Fibroblast of the aortic adventitia (primary cell): ENCODE results near the gene SPANXN3. TPM values are rescaled to one million over a fixed set of nuclear protein-coding genes. Genes with fewer than 3 reads are reported as not detected.
"Not testable (repeated sequence)": the region's sequence is repeated elsewhere in the genome, so short reads cannot be mapped to it uniquely, and the experiment has no call there.

Experiments used
- DNase-seq: peaks from one replicate; pipeline ENCODE4 v3.0.0-alpha.2; 2010; ENCODE audit warnings: low read depth
- H3K4me3 ChIP-seq: 2 replicates; pipeline ENCODE4 v1.5.1; 2011; ENCODE audit warnings: low read depth, mild to moderate bottlenecking, control low read depth, low read length, moderate library complexity
- total RNA-seq: library from RNA; depleted of rRNA; stranded (reverse); fragments of >200 nt; gene quantifications from 2 replicates; pipeline ENCODE4 v1.2.3, GENCODE V29; 2012; ENCODE audit warnings: low replicate concordance
- TF ChIP-seq, protein P1 (sequence below): IDR thresholded peaks from 2 replicates; pipeline ENCODE4 v1.5.1; 2011; ENCODE audit warnings: mild to moderate bottlenecking, low read length, control low read depth, inconsistent platforms; ENCODE audit not compliant: insufficient read depth

SPANXN3 gene
- not detected in 2 replicates for total RNA-seq

DNA sequence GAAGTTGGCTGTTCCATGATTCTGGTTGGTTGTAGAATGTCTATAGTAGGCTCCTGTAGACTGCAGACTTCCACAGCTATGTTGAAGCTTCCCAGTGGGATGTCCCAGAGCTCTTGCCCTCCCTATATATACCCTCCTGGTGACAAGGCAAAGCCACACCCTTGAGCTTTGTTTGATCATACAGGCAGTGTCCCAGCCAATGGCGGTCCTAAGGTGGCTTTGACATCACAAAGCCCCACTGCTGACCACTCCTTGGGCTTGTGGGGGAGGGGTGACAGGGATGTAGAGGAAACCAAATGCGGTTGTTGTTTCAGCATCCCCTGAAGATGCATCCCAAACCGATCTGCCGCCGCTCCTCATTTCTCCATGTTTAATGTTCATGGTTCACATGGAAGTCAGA is at the start of gene SPANXN3:
Gene SPANXN3, minus strand, starts transcription at position 101 of the 400 bp plus-strand sequence. Its CDS starts 84 bp downstream, at position 17.
- DNase-seq, H3K4me3 ChIP-seq: not testable (repeated sequence)

DNA sequence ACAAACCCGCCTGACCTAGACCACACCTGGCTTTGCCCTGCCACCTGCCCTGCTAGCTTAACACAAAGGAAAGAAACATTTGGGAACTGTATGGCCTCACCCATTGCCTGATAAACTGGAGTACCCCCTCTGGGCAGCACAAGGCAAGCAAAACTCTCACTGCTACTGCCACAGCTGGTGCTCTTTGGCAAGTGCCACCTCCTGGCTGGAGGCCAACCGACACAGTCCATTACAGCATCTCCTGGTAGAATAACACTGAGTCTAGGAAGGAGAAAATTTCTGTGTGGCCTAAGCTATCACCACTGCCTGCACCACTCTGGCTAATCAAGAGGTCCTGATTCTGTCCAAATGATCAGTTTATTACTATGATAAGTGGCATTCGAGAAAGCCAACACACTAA is 18.9 kb upstream of the SPANXN3 start:
- TF ChIP-seq, protein P1, sequence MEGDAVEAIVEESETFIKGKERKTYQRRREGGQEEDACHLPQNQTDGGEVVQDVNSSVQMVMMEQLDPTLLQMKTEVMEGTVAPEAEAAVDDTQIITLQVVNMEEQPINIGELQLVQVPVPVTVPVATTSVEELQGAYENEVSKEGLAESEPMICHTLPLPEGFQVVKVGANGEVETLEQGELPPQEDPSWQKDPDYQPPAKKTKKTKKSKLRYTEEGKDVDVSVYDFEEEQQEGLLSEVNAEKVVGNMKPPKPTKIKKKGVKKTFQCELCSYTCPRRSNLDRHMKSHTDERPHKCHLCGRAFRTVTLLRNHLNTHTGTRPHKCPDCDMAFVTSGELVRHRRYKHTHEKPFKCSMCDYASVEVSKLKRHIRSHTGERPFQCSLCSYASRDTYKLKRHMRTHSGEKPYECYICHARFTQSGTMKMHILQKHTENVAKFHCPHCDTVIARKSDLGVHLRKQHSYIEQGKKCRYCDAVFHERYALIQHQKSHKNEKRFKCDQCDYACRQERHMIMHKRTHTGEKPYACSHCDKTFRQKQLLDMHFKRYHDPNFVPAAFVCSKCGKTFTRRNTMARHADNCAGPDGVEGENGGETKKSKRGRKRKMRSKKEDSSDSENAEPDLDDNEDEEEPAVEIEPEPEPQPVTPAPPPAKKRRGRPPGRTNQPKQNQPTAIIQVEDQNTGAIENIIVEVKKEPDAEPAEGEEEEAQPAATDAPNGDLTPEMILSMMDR, result no peak
- no peak for DNase-seq
- no peak overlapping the region for H3K4me3 ChIP-seq

- not testable (repeated sequence) for H3K4me3 ChIP-seq, DNase-seq
Measured at GRCh38 chrX:143502196-143502595, 15.1 kb downstream of the SPANXN3 start.

DNA sequence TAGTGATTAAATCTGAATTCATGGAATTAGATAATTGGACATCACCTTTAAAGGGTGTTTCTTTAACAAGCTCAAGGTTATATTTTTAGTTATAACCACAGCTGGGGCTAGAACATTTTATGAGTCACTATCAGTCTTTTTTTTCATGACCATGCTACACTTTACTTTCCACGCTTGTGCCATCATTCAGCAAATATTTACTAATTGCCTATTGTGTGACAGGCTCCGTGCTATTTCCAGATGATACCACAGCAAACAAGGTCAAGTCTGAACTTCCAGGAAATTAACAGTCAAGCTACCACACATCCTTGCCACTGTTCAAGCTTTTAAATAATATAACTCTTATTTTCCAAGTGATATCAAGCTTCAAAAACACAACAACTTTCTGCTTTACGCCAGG is 16.5 kb downstream of the SPANXN3 start:
- DNase-seq, result no peak
- TF ChIP-seq, protein P1, result no peak
- no peak overlapping the region for H3K4me3 ChIP-seq

GRCh38 chrX:143486105-143486504 is 31.2 kb downstream of the SPANXN3 start:
- no peak for DNase-seq
- no peak overlapping the region for H3K4me3 ChIP-seq
- TF ChIP-seq, protein P1, result no peak

DNA sequence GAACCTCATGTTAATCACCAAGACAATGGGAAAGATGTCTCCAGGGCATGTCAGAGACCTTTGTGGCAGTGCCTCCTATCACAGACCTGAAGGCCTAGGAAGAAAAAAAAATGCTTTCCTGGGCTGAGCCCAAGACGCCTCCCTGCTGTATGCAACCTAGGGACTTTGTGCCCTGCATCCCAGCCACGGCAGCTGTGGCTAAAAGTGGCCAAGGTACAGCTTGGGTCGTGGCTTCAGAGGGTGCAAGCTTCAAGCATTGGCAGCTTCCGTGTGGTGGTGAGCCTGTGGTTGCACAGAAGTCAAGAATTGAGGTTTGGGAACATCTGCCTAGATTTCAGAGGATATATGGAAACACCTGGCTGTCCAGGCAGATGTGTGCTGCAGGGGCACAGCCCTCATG is 40.5 kb downstream of the SPANXN3 start:
- no peak for DNase-seq
- TF ChIP-seq, protein P1, result no peak
- H3K4me3 ChIP-seq, result no peak overlapping the region

GRCh38 chrX:143472347-143472938 is 44.8 kb downstream of the SPANXN3 start:
- TF ChIP-seq, protein P1, result no peak
- DNase-seq, result no peak
- no peak overlapping the region for H3K4me3 ChIP-seq

DNA sequence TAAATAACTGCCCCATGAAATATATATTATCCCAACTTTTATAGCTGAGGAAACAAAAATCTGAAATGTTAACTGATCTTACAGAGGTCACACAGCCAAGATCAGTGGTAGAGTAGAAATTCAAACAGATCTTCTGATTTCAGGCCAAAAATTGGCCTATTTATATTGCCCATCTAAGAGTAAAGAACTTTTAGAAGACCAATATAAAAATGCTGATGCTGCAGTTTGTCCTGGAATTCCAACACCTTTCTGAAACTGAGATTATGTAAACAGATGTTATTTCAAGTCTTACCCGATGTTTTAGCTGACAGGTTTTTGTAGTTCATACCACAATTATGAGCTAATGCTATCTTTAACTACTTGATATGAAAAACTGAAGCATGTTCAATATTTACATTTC is 51.1 kb downstream of the SPANXN3 start:
- H3K4me3 ChIP-seq, result no peak overlapping the region
- TF ChIP-seq, protein P1, result no peak
- no peak for DNase-seq
